ENCODE results near the gene CFAP77. TPM values are rescaled to one million over a fixed set of nuclear protein-coding genes. Genes with fewer than 3 reads are reported as not detected.

The CFAP77 gene
- total RNA-seq, 2 donors from 2014 or later: 2.4 TPM; not detected in 1

DNA sequence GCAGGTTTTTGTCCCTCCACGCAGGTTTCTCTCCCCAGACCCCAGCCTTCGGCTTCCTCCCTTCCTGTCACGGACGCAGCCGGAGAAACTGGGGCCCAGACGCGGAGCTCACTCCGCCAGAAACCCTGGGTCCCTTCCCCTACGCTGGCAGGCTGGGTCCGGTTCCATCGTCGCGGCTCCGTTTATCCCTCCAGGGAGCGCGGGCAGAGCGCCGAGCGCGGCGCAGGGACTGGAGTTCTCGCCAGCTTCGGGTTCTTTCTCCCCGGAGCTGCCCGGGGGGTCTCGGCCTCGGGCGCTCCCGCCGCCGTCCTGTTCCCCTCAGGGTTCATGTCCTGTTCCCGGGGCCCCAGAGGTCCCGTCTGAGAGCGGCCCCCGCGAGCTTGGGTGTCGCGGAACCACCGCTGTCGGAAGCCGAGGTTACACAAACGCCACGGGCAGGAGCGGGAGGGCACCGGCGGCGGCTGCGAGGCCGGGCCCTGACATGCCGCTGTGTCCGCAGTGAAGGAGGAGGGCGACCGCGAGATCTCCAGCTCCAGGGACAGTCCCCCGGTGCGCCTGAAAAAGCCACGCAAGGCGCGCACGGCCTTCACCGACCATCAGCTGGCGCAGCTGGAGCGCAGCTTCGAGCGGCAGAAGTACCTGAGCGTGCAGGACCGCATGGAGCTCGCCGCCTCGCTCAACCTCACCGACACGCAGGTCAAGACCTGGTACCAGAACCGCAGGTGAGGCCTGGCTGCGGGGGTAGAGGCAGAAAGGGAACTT, 177.0 kb downstream of the CFAP77 start:
- WGBS: 3% methylated on average over 73 of the region's 74 CpGs
- Histone ChIP-seq H3K9me3 (no peaks in the 10 kb centered on the region), H3K4me1 (replicated peaks) (no peaks in the 10 kb centered on the region), H3K27me3 (replicated peaks; ENCODE audit: insufficient read depth) (peaks cover 60% of the 10 kb centered on the region), H3K27ac (no peak overlapping the region), H3K4me3 (no peak overlapping the region), H3K36me3 (no peaks in the 10 kb centered on the region)
- no peak for DNase-seq (ENCODE audit: low spot score)
- TF ChIP-seq CTCF (IDR thresholded peaks at IDR 0.05) (no peak), POLR2A (IDR thresholded peaks at IDR 0.05) (no peak), POLR2AphosphoS5 (IDR thresholded peaks at IDR 0.05) (no peak)
- intact Hi-C loops (cut with DNase I): no loop called here

GRCh38 chr9:132587592-132587955, 177.6 kb downstream of the CFAP77 start:
- H3K4me3 ChIP-seq: no peak overlapping the region
- H3K27me3 ChIP-seq (replicated peaks; ENCODE audit: insufficient read depth): peaks cover 59% of the 10 kb centered on the region
- intact Hi-C loops (cut with DNase I): no loop called here
- no peak for TF ChIP-seq POLR2AphosphoS5 (IDR thresholded peaks at IDR 0.05)
- no peak for TF ChIP-seq CTCF (IDR thresholded peaks at IDR 0.05)
- TF ChIP-seq POLR2A (IDR thresholded peaks at IDR 0.05): no peak
- no peaks in the 10 kb centered on the region for H3K9me3 ChIP-seq
- no peak for DNase-seq (ENCODE audit: low spot score)
- no peaks in the 10 kb centered on the region for H3K36me3 ChIP-seq
- no peaks in the 10 kb centered on the region for H3K4me1 ChIP-seq (replicated peaks)
- no peak overlapping the region for H3K27ac ChIP-seq
- WGBS: 28% methylated on average over 2 of the region's 6 CpGs

- DNase-seq (ENCODE audit: low spot score): no peak
- intact Hi-C loops (cut with DNase I): no loop called here
- Histone ChIP-seq H3K27ac (no peak overlapping the region), H3K4me1 (replicated peaks) (no peaks in the 10 kb centered on the region), H3K27me3 (replicated peaks; ENCODE audit: insufficient read depth) (peaks cover 53% of the 10 kb centered on the region), H3K4me3 (no peak overlapping the region), H3K36me3 (no peaks in the 10 kb centered on the region), H3K9me3 (no peaks in the 10 kb centered on the region)
- WGBS: 51% methylated on average over 12 of the region's 12 CpGs
- TF ChIP-seq CTCF (IDR thresholded peaks at IDR 0.05) (no peak), POLR2A (IDR thresholded peaks at IDR 0.05) (no peak), POLR2AphosphoS5 (IDR thresholded peaks at IDR 0.05) (no peak)
Observed at GRCh38 chr9:132588098-132588497, 178.1 kb downstream of the CFAP77 start.

DNA sequence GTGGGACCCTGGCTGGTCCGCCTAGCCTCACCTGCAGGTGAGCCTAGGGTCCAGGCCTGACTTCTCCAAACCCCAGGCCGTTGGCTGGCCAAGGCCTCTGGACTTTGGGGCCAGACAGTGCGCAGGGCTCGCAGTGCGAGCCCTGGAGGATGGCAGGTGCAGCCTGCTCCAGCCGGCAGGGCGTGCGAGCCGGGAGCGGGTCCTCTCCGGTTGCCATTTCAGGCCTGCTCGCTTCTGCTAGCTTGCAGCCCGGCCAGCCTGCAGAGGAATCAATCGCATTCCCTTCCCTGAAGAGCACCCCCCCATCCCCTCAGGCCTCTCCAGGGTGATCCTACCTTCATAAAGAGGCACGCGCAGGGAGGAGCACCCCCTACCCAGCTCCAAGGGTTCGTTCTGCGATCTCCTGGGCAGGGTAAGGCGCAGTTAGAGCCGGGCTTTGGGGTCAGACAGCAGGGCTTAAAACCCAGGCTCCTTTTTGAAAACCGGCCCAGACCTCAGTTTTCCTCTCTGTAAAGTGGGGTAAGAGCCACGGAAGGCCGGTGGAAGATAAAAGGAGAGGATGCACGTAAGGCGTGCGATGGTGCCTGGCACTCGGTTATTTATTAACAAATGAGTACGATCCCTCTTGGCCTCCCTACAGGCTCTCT, 178.6 kb downstream of the CFAP77 start:
- Histone ChIP-seq H3K36me3 (no peaks in the 10 kb centered on the region), H3K4me1 (replicated peaks) (no peaks in the 10 kb centered on the region), H3K4me3 (no peak overlapping the region), H3K27ac (no peak overlapping the region), H3K9me3 (no peaks in the 10 kb centered on the region), H3K27me3 (replicated peaks; ENCODE audit: insufficient read depth) (peaks cover 48% of the 10 kb centered on the region)
- 16% methylated on average over 28 of the region's 28 CpGs for WGBS
- DNase-seq (ENCODE audit: low spot score): no peak
- TF ChIP-seq POLR2AphosphoS5 (IDR thresholded peaks at IDR 0.05): no peak
- TF ChIP-seq POLR2A (IDR thresholded peaks at IDR 0.05): no peak
- TF ChIP-seq CTCF (IDR thresholded peaks at IDR 0.05): no peak
- intact Hi-C loops (cut with DNase I): no loop called here

Measured in prostate gland (tissue), 2 donors.